HEK293 (cell line): ENCODE measurements around the gene JPH3.

Experiments
- CTCF ChIA-PET: fragments of 350-600 bp; formaldehyde crosslinking; extraction: SDS; loops from one replicate; lab custom pipeline; 2021; ENCODE audit warnings: antibody characterized with exemption; lab: Yijun Ruan, JAX
- POLR2A ChIA-PET: fragments of 300-600 bp; formaldehyde crosslinking; extraction: SDS; loops from one replicate; lab custom pipeline; 2020; ENCODE audit warnings: antibody characterized with exemption, inconsistent platforms; lab: Yijun Ruan, JAX
- H3K27ac ChIP-seq: fragments of 200-500 bp; sonication (Bioruptor generic); 2 replicates; pipeline ENCODE4 v1.5.1; 2014; ENCODE audit warnings: low read depth, low read length, control low read depth, inconsistent platforms; ENCODE audit errors: extremely low read depth
- H3K36me3 ChIP-seq, 2 experiments: fragments of 200-500 bp in 1 of 2; sonication (Bioruptor generic) in 1 of 2; 1 replicate in 1 of 2; 2 replicates in 1 of 2; pipeline ENCODE4 v1.5.1; 2014 to 2017; ENCODE audit warnings: inconsistent platforms in 2 of 2, low read length in 2 of 2; ENCODE audit not compliant: control insufficient read depth in 2 of 2, insufficient read depth in 1 of 2
- H3K4me1 ChIP-seq: fragments of 200-500 bp; sonication (Bioruptor generic); 2 replicates; pipeline ENCODE4 v1.5.1; 2014; ENCODE audit warnings: mild to moderate bottlenecking, low read length, inconsistent platforms; ENCODE audit not compliant: control insufficient read depth, insufficient read depth
- H3K4me3 ChIP-seq: 2 replicates; pipeline ENCODE4 v1.5.1; 2011; ENCODE audit warnings: low read depth, mild to moderate bottlenecking, control low read depth, low read length, moderate library complexity
- H3K9me3 ChIP-seq: fragments of 200-500 bp; sonication (Bioruptor generic); 2 replicates; pipeline ENCODE4 v1.5.1; 2014; ENCODE audit warnings: low read depth, low read length, inconsistent platforms; ENCODE audit not compliant: control insufficient read depth, insufficient read depth
- KLF10 ChIP-seq: fragments of 450-650 bp; IDR thresholded peaks from 2 replicates; pipeline ENCODE4 v1.5.1; 2018; ENCODE audit warnings: missing biosample characterization, mild to moderate bottlenecking, missing genetic modification characterization
- MZF1 ChIP-seq: fragments of 450-650 bp; formaldehyde crosslinking; IDR thresholded peaks from 2 replicates; pipeline ENCODE4 v1.5.1; 2017; ENCODE audit warnings: missing biosample characterization, missing genetic modification characterization, borderline replicate concordance
- ZBTB1 ChIP-seq: fragments of 450-650 bp; formaldehyde crosslinking; IDR thresholded peaks from 2 replicates; pipeline ENCODE4 v1.5.1; 2016; ENCODE audit warnings: missing biosample characterization, missing genetic modification characterization
- ZEB2 ChIP-seq: fragments of 450-650 bp; formaldehyde crosslinking; IDR thresholded peaks from 2 replicates; pipeline ENCODE4 v1.5.1; 2016; ENCODE audit warnings: missing biosample characterization, missing genetic modification characterization
- ZFP3 ChIP-seq: fragments of 450-650 bp; formaldehyde crosslinking; IDR thresholded peaks from 2 replicates; pipeline ENCODE4 v1.5.1; 2016; ENCODE audit warnings: low read depth, missing biosample characterization, missing genetic modification characterization
- ZIC2 ChIP-seq: fragments of 450-650 bp; formaldehyde crosslinking; IDR thresholded peaks from 2 replicates; pipeline ENCODE4 v1.5.1; 2016; ENCODE audit warnings: missing biosample characterization, missing genetic modification characterization
- ZNF473 ChIP-seq: fragments of 450-650 bp; formaldehyde crosslinking; IDR thresholded peaks from 2 replicates; pipeline ENCODE4 v1.5.1; 2017; ENCODE audit warnings: missing biosample characterization, missing genetic modification characterization
- ZNF48 ChIP-seq: fragments of 450-650 bp; formaldehyde crosslinking; IDR thresholded peaks from 2 replicates; pipeline ENCODE4 v1.5.1; 2016; ENCODE audit warnings: missing biosample characterization, missing genetic modification characterization
- ZNF626 ChIP-seq: fragments of 450-650 bp; sonication (Bioruptor Pico); formaldehyde crosslinking; IDR thresholded peaks from 2 replicates; pipeline ENCODE4 v1.5.1; 2018; ENCODE audit warnings: missing biosample characterization, missing genetic modification characterization, inconsistent platforms
- ZNF707 ChIP-seq: fragments of 450-650 bp; formaldehyde crosslinking; IDR thresholded peaks from 2 replicates; pipeline ENCODE4 v1.5.1; 2016; ENCODE audit warnings: missing biosample characterization, missing genetic modification characterization
- ZNF768 ChIP-seq: fragments of 450-650 bp; formaldehyde crosslinking; IDR thresholded peaks from 2 replicates; pipeline ENCODE4 v1.5.1; 2018; ENCODE audit warnings: missing biosample characterization, mild to moderate bottlenecking, missing genetic modification characterization
- ZSCAN16 ChIP-seq: fragments of 450-650 bp; formaldehyde crosslinking; IDR thresholded peaks from 2 replicates; pipeline ENCODE4 v1.5.1; 2016; ENCODE audit warnings: missing biosample characterization, missing genetic modification characterization
- TF ChIP-seq, protein P1 (sequence below): fragments of 450-650 bp; formaldehyde crosslinking; IDR thresholded peaks from 2 replicates; pipeline ENCODE4 v1.5.1; 2017; ENCODE audit warnings: missing biosample characterization, missing genetic modification characterization
- TF ChIP-seq, protein P2 (sequence below): fragments of 450-650 bp; formaldehyde crosslinking; optimal IDR thresholded peaks from 2 replicates; pipeline ENCODE3; 2016; ENCODE audit warnings: missing biosample characterization, mild to moderate bottlenecking, missing genetic modification characterization
- TF ChIP-seq, protein P3 (sequence below): fragments of 450-650 bp; formaldehyde crosslinking; IDR thresholded peaks from 2 replicates; pipeline ENCODE4 v1.5.1; 2017; ENCODE audit warnings: missing biosample characterization, missing genetic modification characterization
- TF ChIP-seq, protein P4 (sequence below): fragments of 450-650 bp; formaldehyde crosslinking; IDR thresholded peaks from 2 replicates; pipeline ENCODE4; 2016; ENCODE audit warnings: missing biosample characterization, missing genetic modification characterization

Gene JPH3

DNA sequence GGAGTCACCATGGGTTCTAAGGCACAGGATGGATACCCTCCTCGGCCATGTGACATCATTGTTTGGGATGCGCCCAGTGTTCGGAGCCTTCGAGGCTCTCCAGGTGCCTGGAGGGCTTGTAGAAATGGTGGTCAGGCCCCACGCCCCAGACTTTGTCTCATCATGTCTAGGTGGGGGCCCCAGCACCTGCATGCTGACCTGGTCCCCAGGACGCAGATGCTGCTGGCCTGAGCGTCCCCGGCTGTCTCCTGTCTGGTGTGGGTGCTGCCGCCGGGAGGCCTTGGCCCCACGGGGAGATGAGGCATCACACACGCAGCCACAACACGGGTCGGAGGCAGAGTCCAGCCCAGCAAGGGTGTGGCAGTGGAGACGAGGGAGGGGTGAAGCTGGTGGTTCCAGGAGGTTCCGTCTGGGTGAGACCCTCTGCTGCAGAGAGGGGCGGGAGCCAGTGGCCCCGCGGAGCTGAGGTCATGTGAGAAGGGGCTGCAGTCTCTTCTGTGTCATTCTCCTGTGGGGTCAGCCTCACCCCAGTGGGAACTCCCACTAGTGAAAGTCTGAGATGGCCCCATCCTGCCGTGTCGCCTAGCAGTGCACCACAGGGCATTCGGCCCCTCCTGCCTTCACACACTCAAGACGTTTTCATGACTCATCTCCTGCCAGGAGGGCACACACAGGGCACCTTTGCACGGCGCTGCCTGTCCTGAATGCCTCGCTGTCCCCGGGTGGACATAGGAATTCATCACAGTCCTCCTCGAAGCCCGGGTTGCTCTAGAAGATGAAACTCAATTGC lies 46.6 kb downstream of the JPH3 start:
- H3K27ac ChIP-seq, result no peak overlapping the region
- CTCF ChIA-PET, result interaction anchor here (0.6 to 1.3 kb wide), 3 partner anchors 9 to 86 kb away, joined by 3 to 4 read pairs (median 4); no protein-coding TSS in a partner anchor
- H3K9me3 ChIP-seq, result no peaks in the 10 kb centered on the region
- H3K36me3 ChIP-seq, result peaks cover 0 to 10% of the 10 kb centered on the region in 2 experiments; a peak in 1 of 3 replicates
- H3K4me3 ChIP-seq, result no peak overlapping the region
- TF ChIP-seq ZNF626 (no peak), ZIC2 (tag by site-specific recombination) (0 out of 2 replicates have a peak, but pooled peaks have one; percentile 28)
- H3K4me1 ChIP-seq, result no peaks in the 10 kb centered on the region
- POLR2A ChIA-PET, result no interaction called here

DNA sequence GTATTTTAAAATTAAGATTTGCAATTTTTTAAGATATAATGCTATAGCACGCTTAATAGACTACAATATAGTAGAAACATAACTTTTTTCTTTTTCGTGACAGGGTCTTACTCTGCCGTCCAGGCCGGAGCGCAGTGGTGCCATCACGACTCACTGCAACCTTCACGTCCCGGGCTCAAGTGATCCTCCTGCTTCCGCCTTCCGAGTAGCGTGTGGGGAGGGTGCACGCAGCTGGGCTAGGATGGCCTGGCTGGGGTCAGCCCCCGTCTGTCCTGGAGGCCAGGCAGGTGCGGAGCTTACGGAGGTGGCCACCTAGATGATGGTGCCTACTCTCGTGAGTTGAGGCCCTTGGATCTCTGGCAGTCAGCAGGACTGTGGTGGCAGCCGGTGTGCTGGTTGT lies 50.1 kb downstream of the JPH3 start:
- H3K27ac ChIP-seq, result no peak overlapping the region
- no peak overlapping the region for H3K4me3 ChIP-seq
- H3K9me3 ChIP-seq, result no peaks in the 10 kb centered on the region
- ChIA-PET POLR2A (no interaction called here), CTCF (interaction anchor here (1.1 kb wide), 1 partner anchor 126 kb away, joined by 3 read pairs; no protein-coding TSS in a partner anchor)
- TF ChIP-seq, protein P1, sequence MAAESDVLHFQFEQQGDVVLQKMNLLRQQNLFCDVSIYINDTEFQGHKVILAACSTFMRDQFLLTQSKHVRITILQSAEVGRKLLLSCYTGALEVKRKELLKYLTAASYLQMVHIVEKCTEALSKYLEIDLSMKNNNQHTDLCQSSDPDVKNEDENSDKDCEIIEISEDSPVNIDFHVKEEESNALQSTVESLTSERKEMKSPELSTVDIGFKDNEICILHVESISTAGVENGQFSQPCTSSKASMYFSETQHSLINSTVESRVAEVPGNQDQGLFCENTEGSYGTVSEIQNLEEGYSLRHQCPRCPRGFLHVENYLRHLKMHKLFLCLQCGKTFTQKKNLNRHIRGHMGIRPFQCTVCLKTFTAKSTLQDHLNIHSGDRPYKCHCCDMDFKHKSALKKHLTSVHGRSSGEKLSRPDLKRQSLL (tag by site-specific recombination), result no peak
- TF ChIP-seq ZEB2 (tag by site-specific recombination) (no peak), ZSCAN16 (tag by site-specific recombination) (no peak), ZNF768 (tag by site-specific recombination) (no peak)
- peaks cover 0 to 9% of the 10 kb centered on the region in 2 experiments; a peak in 1 of 3 replicates for H3K36me3 ChIP-seq
- H3K4me1 ChIP-seq, result no peaks in the 10 kb centered on the region

DNA sequence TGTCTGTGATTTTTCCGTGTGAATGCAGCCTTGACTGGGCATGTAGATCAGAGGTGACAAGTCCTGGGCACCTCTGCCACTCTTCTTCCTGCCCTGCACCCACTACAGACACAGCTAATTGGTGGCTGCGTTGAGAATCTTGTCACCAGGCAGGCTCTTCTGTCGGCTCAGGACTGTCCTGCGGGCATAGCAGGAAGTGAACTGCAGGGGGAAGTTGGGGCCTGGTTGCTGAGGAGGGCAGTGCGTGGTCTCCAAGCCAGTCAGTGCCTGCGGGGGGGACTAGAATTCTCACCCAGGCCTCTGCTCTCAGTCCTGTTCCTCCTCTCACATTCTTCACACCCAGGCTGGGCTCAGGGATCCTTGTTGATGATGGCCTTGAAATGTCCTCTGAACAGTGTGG lies 50.5 kb downstream of the JPH3 start:
- Histone ChIP-seq H3K4me3 (no peak overlapping the region), H3K36me3 (peaks cover 0 to 9% of the 10 kb centered on the region in 2 experiments; a peak in 1 of 3 replicates), H3K4me1 (no peaks in the 10 kb centered on the region), H3K27ac (no peak overlapping the region), H3K9me3 (no peaks in the 10 kb centered on the region)
- ChIA-PET CTCF (interaction anchor here (1.0 to 1.1 kb wide), 2 partner anchors 10 to 126 kb away, joined by 3 read pairs; no protein-coding TSS in a partner anchor), POLR2A (no interaction called here)
- TF ChIP-seq ZNF473 (no peak), KLF10 (tag by site-specific recombination) (no peak), ZNF707 (tag by site-specific recombination) (no peak), ZNF48 (tag by site-specific recombination) (no peak), ZBTB1 (no peak), MZF1 (tag by site-specific recombination) (no peak), ZFP3 (tag by site-specific recombination) (no peak)
- TF ChIP-seq, protein P2, sequence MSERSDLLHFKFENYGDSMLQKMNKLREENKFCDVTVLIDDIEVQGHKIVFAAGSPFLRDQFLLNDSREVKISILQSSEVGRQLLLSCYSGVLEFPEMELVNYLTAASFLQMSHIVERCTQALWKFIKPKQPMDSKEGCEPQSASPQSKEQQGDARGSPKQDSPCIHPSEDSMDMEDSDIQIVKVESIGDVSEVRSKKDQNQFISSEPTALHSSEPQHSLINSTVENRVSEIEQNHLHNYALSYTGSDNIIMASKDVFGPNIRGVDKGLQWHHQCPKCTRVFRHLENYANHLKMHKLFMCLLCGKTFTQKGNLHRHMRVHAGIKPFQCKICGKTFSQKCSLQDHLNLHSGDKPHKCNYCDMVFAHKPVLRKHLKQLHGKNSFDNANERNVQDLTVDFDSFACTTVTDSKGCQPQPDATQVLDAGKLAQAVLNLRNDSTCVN (tag by site-specific recombination), result no peak
- TF ChIP-seq, protein P3, sequence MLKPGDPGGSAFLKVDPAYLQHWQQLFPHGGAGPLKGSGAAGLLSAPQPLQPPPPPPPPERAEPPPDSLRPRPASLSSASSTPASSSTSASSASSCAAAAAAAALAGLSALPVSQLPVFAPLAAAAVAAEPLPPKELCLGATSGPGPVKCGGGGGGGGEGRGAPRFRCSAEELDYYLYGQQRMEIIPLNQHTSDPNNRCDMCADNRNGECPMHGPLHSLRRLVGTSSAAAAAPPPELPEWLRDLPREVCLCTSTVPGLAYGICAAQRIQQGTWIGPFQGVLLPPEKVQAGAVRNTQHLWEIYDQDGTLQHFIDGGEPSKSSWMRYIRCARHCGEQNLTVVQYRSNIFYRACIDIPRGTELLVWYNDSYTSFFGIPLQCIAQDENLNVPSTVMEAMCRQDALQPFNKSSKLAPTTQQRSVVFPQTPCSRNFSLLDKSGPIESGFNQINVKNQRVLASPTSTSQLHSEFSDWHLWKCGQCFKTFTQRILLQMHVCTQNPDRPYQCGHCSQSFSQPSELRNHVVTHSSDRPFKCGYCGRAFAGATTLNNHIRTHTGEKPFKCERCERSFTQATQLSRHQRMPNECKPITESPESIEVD (tag by site-specific recombination), result no peak
- TF ChIP-seq, protein P4, sequence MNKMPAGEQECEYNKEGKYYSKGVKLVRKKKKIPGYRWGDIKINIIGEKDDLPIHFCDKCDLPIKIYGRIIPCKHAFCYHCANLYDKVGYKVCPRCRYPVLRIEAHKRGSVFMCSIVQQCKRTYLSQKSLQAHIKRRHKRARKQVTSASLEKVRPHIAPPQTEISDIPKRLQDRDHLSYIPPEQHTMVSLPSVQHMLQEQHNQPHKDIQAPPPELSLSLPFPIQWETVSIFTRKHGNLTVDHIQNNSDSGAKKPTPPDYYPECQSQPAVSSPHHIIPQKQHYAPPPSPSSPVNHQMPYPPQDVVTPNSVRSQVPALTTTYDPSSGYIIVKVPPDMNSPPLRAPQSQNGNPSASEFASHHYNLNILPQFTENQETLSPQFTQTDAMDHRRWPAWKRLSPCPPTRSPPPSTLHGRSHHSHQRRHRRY (tag by site-specific recombination), result no peak
